Fibroblast of the aortic adventitia (primary cell): ENCODE measurements around the gene AMIGO1. TPM values are rescaled to one million over a fixed set of nuclear protein-coding genes. Genes with fewer than 3 reads are reported as not detected.
"Not testable (repeated sequence)": the region's sequence is repeated elsewhere in the genome, so short reads cannot be mapped to it uniquely, and the experiment has no call there.

Source experiments
- DNase-seq: peaks from one replicate; pipeline ENCODE4 v3.0.0-alpha.2; 2010; ENCODE audit warnings: low read depth
- H3K4me3 ChIP-seq: 2 replicates; pipeline ENCODE4 v1.5.1; 2011; ENCODE audit warnings: low read depth, mild to moderate bottlenecking, control low read depth, low read length, moderate library complexity
- total RNA-seq: library from RNA; depleted of rRNA; stranded (reverse); fragments of >200 nt; gene quantifications from 2 replicates; pipeline ENCODE4 v1.2.3, GENCODE V29; 2012; ENCODE audit warnings: low replicate concordance
- TF ChIP-seq, protein P1 (sequence below): IDR thresholded peaks from 2 replicates; pipeline ENCODE4 v1.5.1; 2011; ENCODE audit warnings: mild to moderate bottlenecking, low read length, control low read depth, inconsistent platforms; ENCODE audit not compliant: insufficient read depth

The AMIGO1 gene
- total RNA-seq, 1 donor, result 0.54 TPM

DNA sequence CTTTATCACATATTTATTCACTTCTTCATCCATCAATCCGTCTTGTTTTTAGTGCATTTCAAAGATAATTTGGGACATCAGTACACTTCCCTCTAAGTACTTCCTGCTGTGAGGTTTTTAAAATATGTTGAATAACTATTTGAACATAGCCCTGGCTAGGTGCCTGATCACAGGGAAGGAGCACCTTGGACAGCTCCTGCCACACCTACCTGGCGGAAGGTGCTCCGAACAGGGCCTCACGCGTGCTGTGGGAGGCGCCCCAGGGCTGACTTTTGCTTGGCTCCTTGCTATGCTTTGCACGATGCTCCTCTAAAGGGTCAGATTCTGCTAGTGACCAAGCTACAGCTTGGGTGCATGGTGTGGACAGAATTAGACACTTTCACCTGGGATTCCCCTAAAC lies 30.7 kb downstream of the AMIGO1 start:
- no peak overlapping the region for H3K4me3 ChIP-seq
- TF ChIP-seq, protein P1, sequence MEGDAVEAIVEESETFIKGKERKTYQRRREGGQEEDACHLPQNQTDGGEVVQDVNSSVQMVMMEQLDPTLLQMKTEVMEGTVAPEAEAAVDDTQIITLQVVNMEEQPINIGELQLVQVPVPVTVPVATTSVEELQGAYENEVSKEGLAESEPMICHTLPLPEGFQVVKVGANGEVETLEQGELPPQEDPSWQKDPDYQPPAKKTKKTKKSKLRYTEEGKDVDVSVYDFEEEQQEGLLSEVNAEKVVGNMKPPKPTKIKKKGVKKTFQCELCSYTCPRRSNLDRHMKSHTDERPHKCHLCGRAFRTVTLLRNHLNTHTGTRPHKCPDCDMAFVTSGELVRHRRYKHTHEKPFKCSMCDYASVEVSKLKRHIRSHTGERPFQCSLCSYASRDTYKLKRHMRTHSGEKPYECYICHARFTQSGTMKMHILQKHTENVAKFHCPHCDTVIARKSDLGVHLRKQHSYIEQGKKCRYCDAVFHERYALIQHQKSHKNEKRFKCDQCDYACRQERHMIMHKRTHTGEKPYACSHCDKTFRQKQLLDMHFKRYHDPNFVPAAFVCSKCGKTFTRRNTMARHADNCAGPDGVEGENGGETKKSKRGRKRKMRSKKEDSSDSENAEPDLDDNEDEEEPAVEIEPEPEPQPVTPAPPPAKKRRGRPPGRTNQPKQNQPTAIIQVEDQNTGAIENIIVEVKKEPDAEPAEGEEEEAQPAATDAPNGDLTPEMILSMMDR, result no peak
- DNase-seq, result no peak

DNA sequence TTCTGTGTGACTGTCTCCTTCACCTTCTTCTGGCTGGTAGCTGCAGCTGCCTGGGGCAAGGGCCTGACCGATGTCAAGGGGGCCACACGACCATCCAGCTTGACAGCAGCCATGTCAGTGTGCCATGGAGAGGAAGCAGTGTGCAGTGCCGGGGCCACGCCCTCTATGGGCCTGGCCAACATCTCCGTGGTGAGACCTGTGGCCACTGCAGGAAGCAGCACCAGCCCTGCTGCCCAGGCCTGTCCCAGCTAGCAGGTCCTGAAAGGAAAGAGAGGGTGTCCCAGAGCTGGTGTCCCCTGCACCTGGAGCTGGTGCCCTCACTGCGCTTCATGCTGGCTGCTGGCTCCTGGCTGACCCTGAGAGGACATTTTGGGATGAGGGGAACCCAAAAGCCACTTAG lies 31.7 kb downstream of the AMIGO1 start:
- no peak for DNase-seq
- no peak overlapping the region for H3K4me3 ChIP-seq
- TF ChIP-seq, protein P1, result no peak

DNA sequence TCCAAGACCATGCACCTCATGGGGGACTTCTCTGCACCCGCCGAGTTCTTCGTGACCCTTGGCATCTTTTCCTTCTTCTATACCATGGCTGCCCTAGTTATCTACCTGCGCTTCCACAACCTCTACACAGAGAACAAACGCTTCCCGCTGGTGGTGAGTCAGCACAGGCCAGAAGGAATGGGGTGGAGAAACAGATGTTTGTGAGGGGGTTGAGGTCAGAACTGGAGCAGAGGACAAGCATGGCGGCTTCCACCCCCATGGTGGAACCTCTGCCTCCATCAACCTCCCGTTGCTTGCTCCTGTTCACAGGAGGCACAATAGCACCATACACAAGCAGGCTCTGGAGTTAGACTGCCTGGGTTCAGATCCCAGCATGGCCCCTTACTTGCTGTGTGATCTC lies 32.7 kb downstream of the AMIGO1 start:
- H3K4me3 ChIP-seq, result no peak overlapping the region
- no peak for DNase-seq
- TF ChIP-seq, protein P1, result no peak

DNA sequence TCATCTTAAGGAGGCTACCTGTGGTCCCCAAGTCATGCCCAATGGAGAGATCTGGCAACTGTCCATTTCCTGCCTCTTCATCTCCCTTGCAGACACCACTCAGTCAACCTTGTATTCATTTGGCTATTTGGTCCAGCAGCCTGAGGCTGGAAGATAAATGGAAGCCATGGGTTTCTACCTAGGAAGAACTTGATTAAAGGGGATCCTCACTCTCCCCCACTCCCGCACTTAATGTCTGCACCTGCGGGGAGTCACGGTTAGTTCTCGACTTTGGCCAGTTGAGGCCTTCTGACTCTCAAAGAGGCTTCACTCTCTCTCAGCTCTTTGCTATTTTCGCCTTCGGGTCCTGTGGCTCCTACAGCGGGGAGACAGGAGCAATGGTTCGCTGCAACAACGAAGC lies 34.3 kb downstream of the AMIGO1 start:
- TF ChIP-seq, protein P1, result no peak
- H3K4me3 ChIP-seq, result no peak overlapping the region
- DNase-seq, result no peak

DNA sequence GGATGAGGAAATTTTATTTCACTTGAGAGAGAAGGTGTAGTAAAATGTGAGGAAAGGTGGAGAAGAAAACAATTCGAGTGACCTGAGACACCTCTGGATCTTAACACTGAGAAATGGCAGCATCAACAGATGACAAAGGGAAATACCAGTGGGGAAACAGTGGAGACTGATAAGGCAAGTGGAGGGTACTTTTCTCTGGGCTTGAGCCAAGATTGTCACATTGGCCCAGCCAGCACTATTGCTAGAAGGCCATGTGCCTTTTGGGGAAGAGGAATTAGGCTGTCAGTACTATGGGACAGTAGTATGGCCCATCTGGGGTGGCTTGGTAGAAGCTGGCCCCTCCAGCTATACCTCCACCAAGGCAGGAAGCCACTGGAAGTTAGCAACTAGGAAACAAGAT lies 34.8 kb downstream of the AMIGO1 start:
- TF ChIP-seq, protein P1, result no peak
- no peak for DNase-seq
- H3K4me3 ChIP-seq, result no peak overlapping the region

DNA sequence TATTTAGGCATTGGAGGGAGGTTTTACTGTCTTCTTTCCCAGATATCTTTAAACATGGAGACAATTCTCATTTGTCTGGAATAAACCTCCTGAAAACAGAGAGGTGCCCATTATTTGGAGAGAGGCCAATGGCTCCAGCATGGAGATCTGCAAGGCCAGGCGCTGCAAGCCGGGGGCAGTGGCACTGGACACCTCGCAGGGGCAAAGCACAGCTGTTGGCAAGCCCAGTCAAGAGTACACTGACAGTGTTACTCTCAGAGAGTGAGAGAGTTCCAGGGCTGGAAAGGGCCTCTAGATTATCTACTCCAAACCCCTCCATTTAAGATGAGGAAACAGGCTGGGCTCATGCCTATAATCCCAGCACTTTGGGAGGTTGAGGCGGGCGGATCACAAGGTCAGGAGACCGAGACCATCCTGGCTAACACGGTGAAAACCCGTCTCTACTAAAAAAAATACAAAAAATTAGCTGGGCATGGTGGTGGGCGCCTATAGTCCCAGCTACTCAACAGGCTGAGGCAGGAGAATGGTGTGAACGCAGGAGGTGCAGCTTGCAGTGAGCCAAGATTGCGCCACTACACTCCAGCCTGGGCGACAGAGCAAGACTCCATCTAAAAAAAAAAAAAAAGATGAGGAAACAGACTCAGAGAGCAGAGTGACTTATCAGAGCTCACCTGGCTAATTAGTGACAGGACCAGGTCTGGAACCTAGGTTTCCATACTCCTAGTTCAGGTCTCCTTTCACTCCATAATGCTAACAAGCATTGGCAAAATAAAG lies 36.1 kb downstream of the AMIGO1 start:
- H3K4me3 ChIP-seq, DNase-seq: not testable (repeated sequence)

DNA sequence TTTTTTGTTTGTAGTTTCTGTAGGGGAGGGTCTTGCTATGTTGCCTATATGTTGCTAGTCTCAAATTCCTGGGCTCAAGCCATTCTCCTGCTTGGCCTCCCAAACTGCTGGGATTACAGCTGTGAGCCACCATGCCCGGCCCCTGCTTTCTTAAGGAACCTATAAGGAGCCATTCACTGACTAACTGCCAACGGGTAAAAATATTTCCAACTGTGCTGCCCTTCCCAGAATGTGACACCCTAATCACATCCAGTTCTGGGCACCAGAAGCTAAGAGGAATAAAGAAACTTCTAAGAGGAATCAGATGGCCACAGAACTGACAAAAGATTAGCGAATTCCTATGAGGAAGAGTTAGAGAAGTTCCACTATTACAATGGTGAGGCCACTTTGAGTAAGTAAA lies 36.7 kb downstream of the AMIGO1 start:
- DNase-seq, result no peak
- TF ChIP-seq, protein P1, result no peak

More for the DNA sequence above, 36.7 kb downstream of the AMIGO1 start:
- H3K4me3 ChIP-seq, result no peak overlapping the region
